Body of pancreas (tissue), 4 donors: ENCODE data around the gene SYNJ1. TPM values are rescaled to one million over a fixed set of nuclear protein-coding genes. Genes with fewer than 3 reads are reported as not detected.

Experiments used
- ATAC-seq: fragments of 150-250 bp; one replicate; pipeline ENCODE4 v1.9.1; 2016
- DNase-seq, 4 donors: peaks; one replicate each; pipeline ENCODE4 v3.0.0-alpha.2; 2019
- H3K27ac ChIP-seq, 4 donors: fragments of 200-600 bp; sonication (generic); 1 replicate in 3 of 4; 2 replicates in 1 of 4; pipeline versions ENCODE4 v1.5.1 to v1.6.1; 2016 to 2019; ENCODE audit warnings: mild to moderate bottlenecking in 1 of 4, mixed read lengths in 1 of 4, moderate library complexity in 1 of 4
- H3K27me3 ChIP-seq, 2 donors: fragments of 200-600 bp; sonication (generic); one replicate each; pipeline ENCODE4 v1.6.0; 2016; ENCODE audit warnings: mild to moderate bottlenecking in 1 of 2
- H3K36me3 ChIP-seq, 2 donors: fragments of 200-600 bp; sonication (generic); replicated peaks in 1 of 2; 2 replicates each; pipeline ENCODE4 v1.5.1; 2016; ENCODE audit warnings: low read depth in 2 of 2; ENCODE audit not compliant: insufficient read depth in 1 of 2
- H3K4me1 ChIP-seq: fragments of 200-600 bp; sonication (generic); one replicate; pipeline ENCODE4 v1.6.0; 2016
- H3K4me3 ChIP-seq, 2 donors: fragments of 200-600 bp; sonication (generic); 1 replicate in 1 of 2; 2 replicates in 1 of 2; pipeline ENCODE4 v1.5.1; 2016 to 2019
- H3K9me3 ChIP-seq, 3 donors: fragments of 200-600 bp; sonication (generic); 1 replicate in 2 of 3; 2 replicates in 1 of 3; pipeline ENCODE4 v1.5.1; 2016
- CTCF ChIP-seq, 7 experiments: fragments of 450-650 bp in 4 of 7; fragments of 200-600 bp in 3 of 7; sonication (generic) in 3 of 7; IDR thresholded peaks; one replicate each; pipeline ENCODE4 v1.5.1; 2016 to 2019; ENCODE audit warnings: antibody characterized with exemption in 7 of 7
- POLR2A ChIP-seq, 3 donors: fragments of 450-650 bp; IDR thresholded peaks; one replicate each; pipeline ENCODE4 v1.6.1; 2016; ENCODE audit warnings: antibody characterized with exemption in 3 of 3, mild to moderate bottlenecking in 2 of 3
- WGBS, 2 donors: methylation state at CpG; one replicate each; pipeline ENCODE4 v1.1.5; 2017; 5-methylcytosine and 5-hydroxymethylcytosine counted together
- intact Hi-C: fragments of 100-400 bp; cut with DNase I; formaldehyde crosslinking; loops from one replicate; pipeline ENCODE4 v1.15.1; 2023
- total RNA-seq, 2 donors: library from RNA; depleted of rRNA; stranded (reverse); fragments of >200 nt; gene quantifications; one replicate each; pipeline ENCODE4 v1.1.0, GENCODE V29; 2016

SYNJ1 gene
- total RNA-seq, 2 donors from 2014 or later: 4.6 to 4.7 TPM

GRCh38 chr21:32719085-32719484 is 8.7 kb downstream of the SYNJ1 start:
- H3K9me3 ChIP-seq: no peaks in the 10 kb centered on the region
- H3K27ac ChIP-seq: peak overlapping the region in 2 of 4 donors; percentile 13 to 43
- H3K4me3 ChIP-seq: no peak overlapping the region
- WGBS, 2 donors: 71 to 75% methylated on average over 5 of the region's 5 CpGs
- peaks cover 0 to 3% of the 10 kb centered on the region in 2 donors for H3K36me3 ChIP-seq
- DNase-seq (no peak), ATAC-seq (no peak)
- H3K4me1 ChIP-seq: no peaks in the 10 kb centered on the region
- intact Hi-C loops: no loop called here
- H3K27me3 ChIP-seq: no peaks in the 10 kb centered on the region
- TF ChIP-seq POLR2A (IDR thresholded peaks at IDR 0.05) (no peak), CTCF (IDR thresholded peaks at IDR 0.05) (no peak)

- 69 to 74% methylated on average over 2 of the region's 2 CpGs for WGBS, 2 donors
- no peaks in the 10 kb centered on the region for H3K27me3 ChIP-seq
- no peak overlapping the region for H3K4me3 ChIP-seq
- ATAC-seq: no peak
- no peaks in the 10 kb centered on the region for H3K9me3 ChIP-seq
- no peak for DNase-seq
- H3K36me3 ChIP-seq: peaks cover 0 to 3% of the 10 kb centered on the region in 2 donors
- TF ChIP-seq POLR2A (IDR thresholded peaks at IDR 0.05): no peak
- TF ChIP-seq CTCF (IDR thresholded peaks at IDR 0.05): no peak
- intact Hi-C loops: no loop called here
- no peak overlapping the region for H3K27ac ChIP-seq
- no peaks in the 10 kb centered on the region for H3K4me1 ChIP-seq
Measured at GRCh38 chr21:32717851-32718316, 9.9 kb downstream of the SYNJ1 start.

GRCh38 chr21:32716486-32716885 is 11.3 kb downstream of the SYNJ1 start:
- 98 to 99% methylated on average over 2 of the region's 2 CpGs for WGBS, 2 donors
- peaks cover 5% of the 10 kb centered on the region for H3K4me1 ChIP-seq
- H3K4me3 ChIP-seq: no peak overlapping the region
- H3K27me3 ChIP-seq: no peaks in the 10 kb centered on the region
- ATAC-seq (no peak), DNase-seq (no peak)
- H3K27ac ChIP-seq: no peak overlapping the region
- no peaks in the 10 kb centered on the region for H3K9me3 ChIP-seq
- intact Hi-C loops: no loop called here
- no peak for TF ChIP-seq POLR2A (IDR thresholded peaks at IDR 0.05)
- TF ChIP-seq CTCF (IDR thresholded peaks at IDR 0.05): no peak
- H3K36me3 ChIP-seq: peaks cover 0 to 3% of the 10 kb centered on the region in 2 donors

GRCh38 chr21:32713726-32714125 is 14.1 kb downstream of the SYNJ1 start:
- H3K4me1 ChIP-seq: peaks cover 5% of the 10 kb centered on the region
- ATAC-seq (no peak), DNase-seq (no peak)
- no peaks in the 10 kb centered on the region for H3K9me3 ChIP-seq
- H3K36me3 ChIP-seq: no peaks in the 10 kb centered on the region
- no peak overlapping the region for H3K27ac ChIP-seq
- intact Hi-C loops: no loop called here
- no peak for TF ChIP-seq CTCF (IDR thresholded peaks at IDR 0.05)
- H3K4me3 ChIP-seq: no peak overlapping the region
- H3K27me3 ChIP-seq: no peaks in the 10 kb centered on the region

GRCh38 chr21:32712641-32713040 is 15.2 kb downstream of the SYNJ1 start:
- H3K9me3 ChIP-seq: no peaks in the 10 kb centered on the region
- H3K27ac ChIP-seq: no peak overlapping the region
- H3K4me3 ChIP-seq: no peak overlapping the region
- peaks cover 5% of the 10 kb centered on the region for H3K4me1 ChIP-seq
- DNase-seq (no peak), ATAC-seq (no peak)
- H3K36me3 ChIP-seq: no peaks in the 10 kb centered on the region
- TF ChIP-seq POLR2A (IDR thresholded peaks at IDR 0.05): no peak
- no peak for TF ChIP-seq CTCF (IDR thresholded peaks at IDR 0.05)
- intact Hi-C loops: no loop called here
- 53 to 63% methylated on average over 4 of the region's 4 CpGs for WGBS, 2 donors
- no peaks in the 10 kb centered on the region for H3K27me3 ChIP-seq
